HepG2 (cell line): ENCODE measurements around the gene MAPK8IP3. TPM values are rescaled to one million over a fixed set of nuclear protein-coding genes. Genes with fewer than 3 reads are reported as not detected.

Experiments used
- ATF7-NPFF ChIP-seq: sonication (generic); formaldehyde crosslinking; IDR thresholded peaks from 2 replicates; pipeline ENCODE4 v1.8.1; 2023; ENCODE audit warnings: mild to moderate bottlenecking, low read depth, missing genetic modification reagents, moderate library complexity
- HDAC2 ChIP-seq: sonication (generic); formaldehyde crosslinking; IDR thresholded peaks from 2 replicates; pipeline ENCODE4 v1.4.0; 2020; ENCODE audit warnings: missing genetic modification reagents
- IKZF5 ChIP-seq: IDR thresholded peaks from 2 replicates; pipeline ENCODE4 v1.6.1; 2018; ENCODE audit warnings: missing genetic modification reagents, mild to moderate bottlenecking, missing compliant biosample characterization
- IRF9 ChIP-seq: sonication (generic); formaldehyde crosslinking; IDR thresholded peaks from 2 replicates; pipeline ENCODE4 v1.8.0; 2022; ENCODE audit warnings: missing genetic modification reagents, mild to moderate bottlenecking, borderline replicate concordance
- MIER2 ChIP-seq: IDR thresholded peaks from 2 replicates; pipeline ENCODE4 v1.6.1; 2016; ENCODE audit warnings: missing biosample characterization, missing genetic modification reagents
- RXRB ChIP-seq: IDR thresholded peaks from 2 replicates; pipeline ENCODE4 v1.6.1; 2016; ENCODE audit warnings: borderline replicate concordance, missing genetic modification reagents, missing compliant biosample characterization
- SIX1 ChIP-seq: sonication (generic); formaldehyde crosslinking; IDR thresholded peaks from 2 replicates; pipeline ENCODE4 v1.4.0; 2020; ENCODE audit warnings: missing genetic modification reagents, borderline replicate concordance
- YY1 ChIP-seq: IDR thresholded peaks from 2 replicates; pipeline ENCODE4 v1.6.1; 2011; ENCODE audit warnings: low read length, low read depth, moderate library complexity, mild to moderate bottlenecking; ENCODE audit not compliant: insufficient read depth, insufficient replicate concordance
- ZBTB1 ChIP-seq: sonication (generic); formaldehyde crosslinking; IDR thresholded peaks from 2 replicates; pipeline ENCODE4 v1.4.0; 2020; ENCODE audit warnings: missing genetic modification reagents, borderline replicate concordance
- ZBTB20 ChIP-seq: sonication (generic); formaldehyde crosslinking; IDR thresholded peaks from 2 replicates; pipeline ENCODE4 v1.8.1; 2023; ENCODE audit warnings: missing genetic modification reagents, low read depth, mild to moderate bottlenecking, borderline replicate concordance
- ZFP36 ChIP-seq: fragments of 150-350 bp; IDR thresholded peaks from 2 replicates; pipeline ENCODE4 v1.6.1; 2018; ENCODE audit warnings: borderline replicate concordance, low read length, low read depth; ENCODE audit not compliant: partially characterized antibody
- ZNF3 ChIP-seq: IDR thresholded peaks from 2 replicates; pipeline ENCODE4 v1.7.0; 2017; ENCODE audit warnings: inconsistent platforms
- ZNF326 ChIP-seq: sonication (generic); formaldehyde crosslinking; IDR thresholded peaks from 2 replicates; pipeline ENCODE4 v1.4.0; 2020; ENCODE audit warnings: missing genetic modification reagents, borderline replicate concordance
- ZNF546 ChIP-seq: sonication (generic); formaldehyde crosslinking; conservative IDR thresholded peaks from 2 replicates; pipeline ENCODE4 v1.8.1; 2023; ENCODE audit warnings: mild to moderate bottlenecking, missing genetic modification reagents
- ZNF775 ChIP-seq: sonication (generic); formaldehyde crosslinking; IDR thresholded peaks from 2 replicates; pipeline ENCODE4 v1.4.0; 2020; ENCODE audit warnings: missing genetic modification reagents, mild to moderate bottlenecking, moderate library complexity, borderline replicate concordance
- polyA plus RNA-seq, 8 experiments: library from polyadenylated mRNA; depleted of rRNA in 3 of 8; stranded (reverse) in 7 of 8; unstranded in 1 of 8; fragments of >200 nt; fragmentation: Illumina TruSeq in 4 of 8; extraction: Trizol in 4 of 8; gene quantifications; 2 replicates each; pipeline versions ENCODE4 v1.2.1 to v1.2.3, GENCODE V29; 2011 to 2016; ENCODE audit warnings: low read depth in 4 of 8, missing spikeins in 1 of 8, mixed read lengths in 1 of 8; ENCODE audit not compliant: insufficient read depth in 1 of 8
- total RNA-seq, 5 experiments: library from RNA; depleted of rRNA; stranded (reverse); fragments of >200 nt; fragmentation: Illumina TruSeq; extraction: Trizol; gene quantifications; 2 replicates each; pipeline ENCODE4 v1.2.3, GENCODE V29; 2016; ENCODE audit warnings: low read depth in 1 of 5
- TF ChIP-seq, protein P1 (sequence below): sonication (generic); formaldehyde crosslinking; IDR thresholded peaks from 2 replicates; pipeline ENCODE4 v1.4.0; 2020; ENCODE audit warnings: missing genetic modification reagents, borderline replicate concordance
- TF ChIP-seq, protein P2 (sequence below): sonication (generic); formaldehyde crosslinking; IDR thresholded peaks from 2 replicates; pipeline ENCODE4 v1.4.0; 2020; ENCODE audit warnings: missing genetic modification reagents, borderline replicate concordance
- TF ChIP-seq, protein P3 (sequence below): IDR thresholded peaks from 2 replicates; pipeline ENCODE4 v1.6.1; 2016; ENCODE audit warnings: missing compliant biosample characterization, missing genetic modification reagents, borderline replicate concordance
- TF ChIP-seq, protein P4 (sequence below): sonication (generic); formaldehyde crosslinking; IDR thresholded peaks from 2 replicates; pipeline ENCODE4 v1.4.0; 2020; ENCODE audit warnings: missing genetic modification reagents

MAPK8IP3 gene
- total and polyA plus RNA-seq, 2 of the 13 experiments (the other 11 are each of a cell fraction or from before 2014, with no cell fraction given), result 25.1 to 41.7 TPM

- no peak for TF ChIP-seq SIX1 (CRISPR knock-in tag)
- TF ChIP-seq HDAC2 (CRISPR knock-in tag), result no peak
- TF ChIP-seq, protein P1, sequence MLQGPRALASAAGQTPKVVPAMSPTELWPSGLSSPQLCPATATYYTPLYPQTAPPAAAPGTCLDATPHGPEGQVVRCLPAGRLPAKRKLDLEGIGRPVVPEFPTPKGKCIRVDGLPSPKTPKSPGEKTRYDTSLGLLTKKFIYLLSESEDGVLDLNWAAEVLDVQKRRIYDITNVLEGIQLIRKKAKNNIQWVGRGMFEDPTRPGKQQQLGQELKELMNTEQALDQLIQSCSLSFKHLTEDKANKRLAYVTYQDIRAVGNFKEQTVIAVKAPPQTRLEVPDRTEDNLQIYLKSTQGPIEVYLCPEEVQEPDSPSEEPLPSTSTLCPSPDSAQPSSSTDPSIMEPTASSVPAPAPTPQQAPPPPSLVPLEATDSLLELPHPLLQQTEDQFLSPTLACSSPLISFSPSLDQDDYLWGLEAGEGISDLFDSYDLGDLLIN (CRISPR knock-in tag), result peak; percentile 16; the same call in 1 of the 2 replicates
- 0 out of 2 replicates have a peak, but pooled peaks have one; percentile 55 for TF ChIP-seq ZNF546 (CRISPR knock-in tag)
- peak; percentile 83; the same call in 1 of the 2 replicates for TF ChIP-seq IRF9 (CRISPR knock-in tag)
- TF ChIP-seq, protein P2, sequence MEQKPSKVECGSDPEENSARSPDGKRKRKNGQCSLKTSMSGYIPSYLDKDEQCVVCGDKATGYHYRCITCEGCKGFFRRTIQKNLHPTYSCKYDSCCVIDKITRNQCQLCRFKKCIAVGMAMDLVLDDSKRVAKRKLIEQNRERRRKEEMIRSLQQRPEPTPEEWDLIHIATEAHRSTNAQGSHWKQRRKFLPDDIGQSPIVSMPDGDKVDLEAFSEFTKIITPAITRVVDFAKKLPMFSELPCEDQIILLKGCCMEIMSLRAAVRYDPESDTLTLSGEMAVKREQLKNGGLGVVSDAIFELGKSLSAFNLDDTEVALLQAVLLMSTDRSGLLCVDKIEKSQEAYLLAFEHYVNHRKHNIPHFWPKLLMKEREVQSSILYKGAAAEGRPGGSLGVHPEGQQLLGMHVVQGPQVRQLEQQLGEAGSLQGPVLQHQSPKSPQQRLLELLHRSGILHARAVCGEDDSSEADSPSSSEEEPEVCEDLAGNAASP (CRISPR knock-in tag), result no peak
- no peak for TF ChIP-seq ZFP36
- no peak for TF ChIP-seq ZBTB1 (CRISPR knock-in tag)
- no peak for TF ChIP-seq ZNF775
- no peak for TF ChIP-seq ZNF3 (CRISPR knock-in tag)
- no peak for TF ChIP-seq MIER2 (CRISPR knock-in tag)
- TF ChIP-seq IKZF5 (CRISPR knock-in tag), result no peak
- TF ChIP-seq ZBTB20 (CRISPR knock-in tag), result no peak
- TF ChIP-seq, protein P3, sequence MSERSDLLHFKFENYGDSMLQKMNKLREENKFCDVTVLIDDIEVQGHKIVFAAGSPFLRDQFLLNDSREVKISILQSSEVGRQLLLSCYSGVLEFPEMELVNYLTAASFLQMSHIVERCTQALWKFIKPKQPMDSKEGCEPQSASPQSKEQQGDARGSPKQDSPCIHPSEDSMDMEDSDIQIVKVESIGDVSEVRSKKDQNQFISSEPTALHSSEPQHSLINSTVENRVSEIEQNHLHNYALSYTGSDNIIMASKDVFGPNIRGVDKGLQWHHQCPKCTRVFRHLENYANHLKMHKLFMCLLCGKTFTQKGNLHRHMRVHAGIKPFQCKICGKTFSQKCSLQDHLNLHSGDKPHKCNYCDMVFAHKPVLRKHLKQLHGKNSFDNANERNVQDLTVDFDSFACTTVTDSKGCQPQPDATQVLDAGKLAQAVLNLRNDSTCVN (CRISPR knock-in tag), result peak; percentile 40; the same call in 1 of the 2 replicates
- TF ChIP-seq, protein P4, sequence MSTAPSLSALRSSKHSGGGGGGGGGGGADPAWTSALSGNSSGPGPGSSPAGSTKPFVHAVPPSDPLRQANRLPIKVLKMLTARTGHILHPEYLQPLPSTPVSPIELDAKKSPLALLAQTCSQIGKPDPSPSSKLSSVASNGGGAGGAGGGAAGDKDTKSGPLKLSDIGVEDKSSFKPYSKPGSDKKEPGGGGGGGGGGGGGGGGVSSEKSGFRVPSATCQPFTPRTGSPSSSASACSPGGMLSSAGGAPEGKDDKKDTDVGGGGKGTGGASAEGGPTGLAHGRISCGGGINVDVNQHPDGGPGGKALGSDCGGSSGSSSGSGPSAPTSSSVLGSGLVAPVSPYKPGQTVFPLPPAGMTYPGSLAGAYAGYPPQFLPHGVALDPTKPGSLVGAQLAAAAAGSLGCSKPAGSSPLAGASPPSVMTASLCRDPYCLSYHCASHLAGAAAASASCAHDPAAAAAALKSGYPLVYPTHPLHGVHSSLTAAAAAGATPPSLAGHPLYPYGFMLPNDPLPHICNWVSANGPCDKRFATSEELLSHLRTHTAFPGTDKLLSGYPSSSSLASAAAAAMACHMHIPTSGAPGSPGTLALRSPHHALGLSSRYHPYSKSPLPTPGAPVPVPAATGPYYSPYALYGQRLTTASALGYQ, result no peak
- TF ChIP-seq ZNF326 (CRISPR knock-in tag), result no peak
- TF ChIP-seq ATF7-NPFF (CRISPR knock-in tag), result peak; percentile 75
- peak; percentile 28; the same call in 1 of the 2 replicates for TF ChIP-seq RXRB
- TF ChIP-seq YY1, result peak; percentile 81
Measured at GRCh38 chr16:1677942-1678499, 28.0 kb upstream of the MAPK8IP3 start, which contains the start of gene JPT2 (continued).
